Right ventricle myocardium superior (tissue), 1 donor: ENCODE measurements around the gene CDK3. TPM values are rescaled to one million over a fixed set of nuclear protein-coding genes. Genes with fewer than 3 reads are reported as not detected.
A peak's percentile ranks its signal among the peaks of the same experiment; 100 is the strongest.

ENCODE experiments used
- ATAC-seq: fragments of 200-7000 bp; cut with Tn5 transposase; one replicate; pipeline ENCODE4 v1.9.1; 2020; ENCODE audit warnings: mild to moderate bottlenecking; ENCODE audit not compliant: poor library complexity
- DNase-seq: peaks from one replicate; pipeline ENCODE4 v3.0.0-alpha.2; 2020
- intact Hi-C: fragments of 100-400 bp; cut with DNase I; formaldehyde crosslinking; loops from one replicate; pipeline ENCODE4 v1.11.2; 2022
- total RNA-seq: library from RNA; stranded (reverse); fragmentation: NEBNext Ultra II Directional; extraction: Animal tissue kit (Norgen Biotek cat#: 25700); gene quantifications from one replicate; pipeline ENCODE4 v1.2.1, GENCODE V29; 2021
- donor health status: DM: no; HTN: yes; CAD: no; lungs with severe emphysema.

CDK3 gene
- total RNA-seq, 1 donor from 2014 or later = 1.8 TPM

DNA sequence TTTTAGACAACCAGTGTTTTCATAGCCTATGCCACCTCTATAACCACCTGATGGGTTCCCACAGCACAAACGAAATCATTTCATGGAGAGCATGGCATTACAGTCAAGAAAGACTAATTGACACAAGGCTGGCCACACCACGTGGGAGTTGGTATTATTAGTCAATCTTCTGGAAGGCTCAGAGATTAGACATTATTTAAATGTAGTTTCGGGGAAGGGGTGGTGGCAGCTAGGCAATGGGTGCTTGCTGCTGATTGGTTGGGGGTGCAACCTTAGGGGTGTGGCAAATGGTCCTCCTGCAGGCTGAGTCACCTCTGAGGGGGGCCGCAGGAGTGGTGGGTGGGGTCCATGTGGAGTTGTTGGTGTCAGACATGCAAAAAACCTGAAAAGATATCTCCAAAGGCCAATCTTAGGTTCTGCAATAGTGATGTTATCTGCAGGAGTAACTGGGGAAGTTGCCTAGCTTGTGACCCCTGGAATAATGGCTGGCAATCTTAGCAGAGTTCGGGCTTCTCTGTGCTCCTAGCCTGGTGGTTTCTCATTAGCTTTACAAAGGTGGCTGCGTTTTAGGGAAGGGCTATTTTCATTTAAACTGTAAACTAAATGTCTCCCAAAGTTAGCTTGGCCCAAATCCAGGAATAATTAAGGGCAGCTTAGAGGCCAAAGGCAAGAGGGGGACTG is 17.0 kb upstream of the CDK3 start:
- intact Hi-C loops = no loop called here
- DNase-seq (no peak), ATAC-seq (no peak)

DNA sequence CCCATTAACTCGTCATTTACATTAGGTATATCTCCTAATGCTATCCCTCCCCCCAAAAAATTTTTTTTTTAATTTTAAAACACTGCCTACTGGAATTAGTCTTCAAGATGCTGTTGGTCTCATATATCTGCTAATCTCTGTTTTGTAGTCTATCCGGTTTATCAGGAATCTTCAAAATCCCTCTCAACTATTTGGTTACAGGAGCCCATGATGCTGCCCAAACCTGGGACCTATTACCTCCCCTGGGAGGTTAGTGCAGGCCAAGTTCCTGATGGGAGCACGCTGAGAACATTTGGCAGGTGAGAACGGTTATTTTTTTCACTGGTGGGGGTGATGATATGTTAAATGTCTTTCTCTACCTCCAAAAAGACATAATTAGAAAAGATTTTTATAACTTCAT is 14.7 kb upstream of the CDK3 start:
- no peak for ATAC-seq
- intact Hi-C loops = no loop called here
- DNase-seq = peak; percentile 1

DNA sequence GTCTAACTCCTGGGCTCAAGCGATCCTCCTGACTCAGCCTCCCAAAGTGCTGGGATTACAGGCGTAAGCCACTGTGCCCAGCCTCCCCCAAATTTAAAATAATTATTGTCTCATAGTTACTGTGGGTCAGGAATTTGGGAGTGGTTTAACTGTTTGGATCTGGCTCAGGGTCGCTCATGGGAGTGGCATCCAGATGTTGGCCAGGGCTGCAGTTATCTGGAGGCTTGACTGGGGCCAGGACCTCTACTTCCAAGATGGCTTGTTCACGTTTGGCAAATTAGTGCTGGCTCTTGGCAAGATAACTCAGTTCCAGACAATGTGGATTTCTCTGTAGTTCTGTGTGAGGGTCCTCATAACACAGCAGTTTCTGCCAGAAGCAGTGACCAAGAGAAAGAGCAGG is 13.6 kb upstream of the CDK3 start:
- intact Hi-C loops = no loop called here
- DNase-seq (no peak), ATAC-seq (no peak)

DNA sequence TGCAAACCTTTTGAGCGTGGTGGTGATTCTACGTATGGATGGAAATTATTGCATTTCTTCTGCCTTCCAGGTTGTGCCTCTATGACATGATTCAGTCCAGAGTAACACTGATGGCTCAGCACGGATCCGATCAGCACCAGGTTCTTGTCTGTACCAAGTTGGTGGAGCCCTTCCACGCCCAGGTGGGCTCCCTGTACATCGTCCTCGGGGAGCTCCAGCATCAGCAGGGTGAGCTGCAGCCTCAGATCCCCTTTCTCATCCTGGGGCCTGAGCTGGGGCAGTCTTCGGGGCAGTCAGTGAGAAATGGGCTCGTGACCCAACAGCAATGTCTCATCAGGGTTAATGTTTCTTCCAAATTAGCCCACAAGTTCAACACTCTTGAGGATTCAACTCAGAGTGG is 9.3 kb upstream of the CDK3 start:
- DNase-seq (peak; percentile 2), ATAC-seq (no peak)
- intact Hi-C loops = no loop called here

DNA sequence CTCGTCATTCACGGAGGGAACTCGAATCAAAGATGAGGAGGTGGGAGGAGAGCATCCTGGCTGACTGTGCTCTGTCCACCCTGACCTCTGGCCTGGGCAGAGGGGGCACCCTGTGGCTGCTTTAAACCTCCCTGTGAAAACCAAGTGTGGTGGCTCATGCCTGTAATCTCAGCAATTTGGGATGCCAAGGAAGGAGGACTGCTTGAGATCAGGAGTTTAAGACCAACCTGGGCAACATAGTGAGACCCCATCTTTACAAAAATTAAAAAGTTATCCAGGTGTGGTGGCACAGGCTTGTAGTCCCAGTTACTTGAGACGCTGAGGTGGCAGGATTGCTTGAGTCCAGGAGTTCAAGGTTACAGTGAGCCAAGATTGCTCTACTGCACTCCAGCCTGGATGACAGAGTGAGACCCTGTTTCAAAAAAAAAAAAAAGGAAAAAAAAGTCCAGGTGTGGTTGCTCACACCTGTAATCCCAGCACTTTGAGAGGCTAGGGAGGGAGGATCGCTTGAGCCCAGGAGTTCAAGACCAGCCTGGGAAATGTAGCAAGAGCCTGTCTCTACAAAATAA is 5.8 kb upstream of the CDK3 start:
- ATAC-seq = no peak
- intact Hi-C loops = no loop called here
- no peak for DNase-seq

DNA sequence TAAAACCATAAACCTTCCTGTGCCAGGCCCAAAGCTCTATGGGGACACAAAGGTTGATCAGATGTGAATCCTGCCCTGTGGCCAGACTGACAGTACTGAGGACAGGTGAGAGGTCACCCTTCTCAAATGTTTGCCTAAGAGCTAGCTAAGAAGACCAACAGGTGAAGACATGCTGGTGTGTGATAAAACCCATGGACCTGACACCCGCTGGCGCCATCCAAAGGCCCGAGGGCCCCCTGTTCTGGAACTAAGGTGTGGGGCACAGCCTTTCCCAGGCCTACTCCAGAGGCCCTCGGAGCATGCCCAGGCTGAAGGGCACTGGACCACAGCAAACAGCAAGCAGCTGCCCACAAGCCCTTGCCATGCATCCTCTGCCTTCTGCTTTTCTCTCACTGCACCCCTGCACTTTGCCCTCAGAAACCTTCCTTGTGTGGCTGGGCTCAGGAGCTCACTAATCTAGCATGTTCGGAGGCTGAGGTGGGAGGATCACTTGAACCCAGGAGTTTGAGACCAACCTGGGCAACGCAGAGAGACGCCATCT is 5.2 kb upstream of the CDK3 start:
- ATAC-seq (no peak), DNase-seq (peak; percentile 4)
- intact Hi-C loops = no loop called here

DNA sequence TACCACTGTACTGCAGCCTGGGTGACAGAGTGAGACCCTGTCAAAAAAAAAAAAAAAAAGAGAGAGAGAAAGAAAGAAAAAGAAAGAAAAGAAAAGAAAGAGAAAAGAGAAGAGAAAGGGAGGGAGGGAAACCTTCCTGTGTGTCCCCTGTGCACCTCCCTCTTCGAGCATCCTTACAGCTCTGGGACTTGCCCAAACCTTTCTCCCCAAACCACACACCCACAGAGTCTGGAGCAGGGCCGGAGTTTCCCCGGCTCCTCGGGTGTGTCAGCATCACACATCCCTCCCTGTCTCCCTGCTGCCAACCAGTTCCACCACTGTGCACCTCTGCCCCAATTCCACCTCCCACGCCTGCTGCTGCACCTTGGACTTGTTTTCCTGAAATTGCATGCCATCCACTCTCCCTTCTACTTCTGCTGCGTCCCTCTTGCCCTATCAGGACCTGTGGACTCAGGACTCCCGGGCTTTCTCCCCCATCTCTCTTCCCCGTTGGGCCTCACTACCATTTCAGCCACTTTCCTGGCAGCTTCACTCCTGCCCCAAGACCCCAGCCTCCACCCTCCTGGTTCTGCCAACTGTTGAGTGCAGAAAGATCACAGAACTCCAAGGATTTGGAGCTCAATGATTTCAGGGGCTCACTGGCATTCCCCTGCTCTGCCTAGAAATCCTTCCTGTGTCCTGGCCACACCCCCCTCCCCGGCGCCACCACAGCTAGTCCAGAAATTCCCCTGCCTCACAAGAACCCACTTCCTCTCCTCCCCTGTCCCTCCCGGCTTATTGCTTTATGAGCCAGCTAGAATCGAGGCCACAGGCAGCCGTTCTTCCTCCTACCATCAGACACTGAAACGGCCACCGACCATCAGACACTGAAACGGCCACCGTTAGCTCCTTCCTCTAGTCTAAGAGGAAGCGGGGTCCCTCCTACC is 3.7 kb upstream of the CDK3 start:
- ATAC-seq (peak; percentile 53), DNase-seq (peak; percentile 60)
- intact Hi-C loops = no loop called here

DNA sequence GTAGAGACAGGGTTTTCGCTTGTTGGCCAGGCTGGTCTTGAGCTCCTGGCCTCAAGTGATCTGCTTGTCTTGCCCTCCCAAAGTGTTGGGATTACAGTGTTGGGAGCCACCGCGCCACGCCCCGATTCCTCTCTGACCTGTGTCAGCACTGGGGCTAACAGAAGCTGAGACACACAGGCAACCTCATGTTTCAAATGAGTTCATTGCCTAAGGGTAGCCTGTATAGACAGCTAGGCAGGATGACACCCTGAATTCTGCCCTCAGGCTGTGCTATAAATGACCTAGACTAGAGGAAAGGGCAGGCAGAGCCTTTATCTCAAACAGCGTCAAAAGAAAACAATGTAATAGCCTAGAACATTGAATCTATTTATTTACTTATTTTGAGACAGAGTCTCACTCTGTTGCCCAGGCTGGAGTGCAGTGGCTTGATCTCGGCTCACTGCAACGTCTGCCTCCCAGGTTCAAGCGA is 2.3 kb upstream of the CDK3 start:
- no peak for DNase-seq
- intact Hi-C loops = no loop called here
- ATAC-seq = no peak

DNA sequence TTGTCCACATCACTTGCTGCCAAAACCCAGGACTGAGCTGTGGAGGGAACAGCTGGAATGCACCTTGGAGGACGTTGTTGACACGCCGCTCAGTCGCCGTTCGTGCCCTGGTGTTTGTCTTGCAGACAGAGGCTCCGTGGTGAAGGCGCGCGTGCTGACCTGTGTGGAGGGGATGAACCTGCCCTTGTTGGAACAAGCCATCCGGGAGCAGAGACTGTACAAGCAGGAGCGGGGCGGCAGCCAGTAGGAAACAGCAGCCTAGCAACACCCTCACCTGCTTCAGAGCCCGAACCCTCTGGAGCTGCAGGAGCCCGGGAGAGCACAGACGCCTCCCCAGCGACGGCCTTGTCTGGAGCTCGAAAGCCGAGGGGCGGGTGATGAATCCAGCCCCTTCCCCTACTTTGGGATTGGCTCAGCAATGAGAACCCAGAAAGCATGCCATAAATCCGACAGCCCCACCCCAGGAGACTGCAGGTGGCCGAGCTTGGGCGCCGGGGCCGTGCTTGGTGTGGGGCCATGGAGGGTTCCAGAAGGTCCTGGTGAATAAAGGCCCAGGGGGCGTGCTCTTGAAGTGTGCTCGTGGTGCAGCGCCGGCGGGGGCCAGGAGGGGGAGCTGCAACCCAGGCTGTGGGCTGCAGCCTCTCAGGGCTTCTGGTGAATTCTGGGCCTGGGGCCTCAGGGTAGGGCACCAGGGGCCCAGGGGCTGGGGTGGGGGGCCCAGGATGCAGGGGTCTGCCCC is 470 bp upstream of the CDK3 start:
- DNase-seq = peak; percentile 59
- intact Hi-C loops = no loop called here
- ATAC-seq = peak; percentile 41

DNA sequence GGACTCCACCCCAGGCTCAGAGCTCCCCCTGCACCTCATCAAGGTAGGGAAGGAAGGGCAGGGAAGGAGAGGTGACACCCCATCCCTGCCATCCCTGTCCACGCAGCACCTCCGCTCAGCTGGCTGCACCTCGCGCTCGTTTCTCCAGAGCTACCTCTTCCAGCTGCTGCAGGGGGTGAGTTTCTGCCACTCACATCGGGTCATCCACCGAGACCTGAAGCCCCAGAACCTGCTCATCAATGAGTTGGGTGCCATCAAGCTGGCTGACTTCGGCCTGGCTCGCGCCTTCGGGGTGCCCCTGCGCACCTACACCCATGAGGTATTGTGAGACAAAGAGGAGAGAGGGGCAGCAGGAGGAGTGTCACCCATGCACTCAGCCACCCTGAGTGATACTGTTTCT is 1.4 kb downstream of the CDK3 start:
- peak; percentile 27 for DNase-seq
- ATAC-seq = no peak
- intact Hi-C loops = no loop called here

DNA sequence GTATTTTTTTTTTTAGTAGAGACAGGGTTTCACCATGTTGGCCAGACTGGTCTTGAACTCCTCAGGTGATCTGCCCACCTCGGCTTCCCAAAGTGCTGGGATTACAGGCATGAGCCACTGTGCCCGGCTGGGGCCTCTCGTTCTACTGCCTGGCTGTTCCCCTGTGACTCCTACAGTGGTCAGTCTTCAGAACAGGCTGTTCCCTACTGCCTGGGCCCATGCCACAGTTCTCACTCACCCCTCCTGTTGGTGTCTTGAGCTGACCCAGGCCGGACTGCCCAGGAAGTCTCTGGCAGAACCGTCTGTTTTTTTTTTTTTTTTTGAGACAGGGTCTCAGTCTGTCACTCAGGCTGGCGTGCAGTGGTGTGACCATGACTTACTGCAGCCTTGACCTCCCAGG is 3.3 kb downstream of the CDK3 start:
- peak; percentile 48 for DNase-seq
- no peak for ATAC-seq
- intact Hi-C loops = no loop called here

DNA sequence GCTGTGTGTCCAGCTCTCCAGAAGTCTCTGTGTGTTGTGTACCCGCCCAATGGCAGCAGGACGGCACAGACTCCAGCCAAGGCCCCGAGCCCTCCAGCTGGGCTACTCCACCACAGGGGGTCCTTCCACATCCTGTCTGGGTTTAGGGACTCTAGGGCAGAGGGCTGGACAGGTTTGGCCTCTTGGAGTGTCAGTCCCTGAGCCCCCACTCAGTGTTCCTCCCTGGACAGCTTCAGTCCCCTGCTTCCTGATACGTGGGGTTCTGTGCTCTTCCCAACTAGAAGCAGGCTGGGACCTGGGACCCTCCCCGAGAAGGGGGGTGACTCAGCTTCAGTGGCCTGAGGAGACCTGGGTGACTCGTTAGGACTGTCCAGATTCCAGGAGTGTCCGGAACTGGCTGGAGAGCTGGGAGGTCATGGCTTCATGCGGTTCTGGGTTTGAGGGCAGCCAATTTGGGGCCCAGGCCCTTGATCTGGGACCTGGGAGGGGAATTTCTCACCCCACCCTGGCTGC is 4.2 kb downstream of the CDK3 start:
- ATAC-seq = no peak
- intact Hi-C loops = loop anchor here (1.0 kb wide), 1 partner anchor 100 kb away; no protein-coding TSS in a partner anchor
- DNase-seq = peak; percentile 11

DNA sequence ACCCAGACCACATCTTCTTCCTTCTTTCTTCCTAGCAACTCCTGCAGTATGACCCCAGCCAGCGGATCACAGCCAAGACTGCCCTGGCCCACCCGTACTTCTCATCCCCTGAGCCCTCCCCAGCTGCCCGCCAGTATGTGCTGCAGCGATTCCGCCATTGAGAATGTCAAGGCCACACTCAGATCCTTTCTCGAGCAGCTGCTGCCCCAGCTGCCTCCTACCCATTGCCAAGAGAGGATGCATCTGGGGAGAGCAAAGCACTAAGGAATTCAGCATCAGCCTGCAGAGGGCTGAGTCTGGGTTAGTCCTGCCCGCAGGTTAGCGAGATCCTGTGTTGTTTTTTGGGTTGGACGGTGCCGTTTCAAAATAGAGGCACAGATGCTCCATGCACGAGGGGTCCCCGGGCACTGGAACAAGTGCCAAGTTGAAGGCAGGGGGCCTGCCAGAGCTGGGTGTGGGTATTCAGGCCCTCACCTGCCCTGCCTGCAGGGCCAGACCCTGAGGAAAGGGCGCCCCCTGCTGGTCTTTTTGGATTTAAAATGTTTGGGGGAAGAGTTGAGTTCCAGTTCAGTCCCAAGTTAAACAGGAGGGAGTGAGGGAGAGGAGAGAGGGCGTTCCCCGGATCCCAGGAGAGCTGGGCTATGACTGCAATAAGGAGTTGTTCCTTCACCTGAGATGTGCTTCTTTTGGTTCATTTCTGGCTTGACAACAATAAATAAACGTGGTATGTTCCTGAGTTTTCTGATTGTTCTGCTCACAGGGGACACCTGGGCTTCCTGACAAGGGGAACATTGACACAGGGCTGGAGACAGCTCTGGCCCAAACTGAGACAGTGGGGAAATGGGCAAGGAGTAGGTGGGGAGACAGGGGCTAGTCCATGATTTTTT is 4.9 kb downstream of the CDK3 start:
- ATAC-seq (peak; percentile 80), DNase-seq (peak; percentile 63)
- intact Hi-C loops = loop anchor here (1.0 kb wide), 1 partner anchor 100 kb away; no protein-coding TSS in a partner anchor

DNA sequence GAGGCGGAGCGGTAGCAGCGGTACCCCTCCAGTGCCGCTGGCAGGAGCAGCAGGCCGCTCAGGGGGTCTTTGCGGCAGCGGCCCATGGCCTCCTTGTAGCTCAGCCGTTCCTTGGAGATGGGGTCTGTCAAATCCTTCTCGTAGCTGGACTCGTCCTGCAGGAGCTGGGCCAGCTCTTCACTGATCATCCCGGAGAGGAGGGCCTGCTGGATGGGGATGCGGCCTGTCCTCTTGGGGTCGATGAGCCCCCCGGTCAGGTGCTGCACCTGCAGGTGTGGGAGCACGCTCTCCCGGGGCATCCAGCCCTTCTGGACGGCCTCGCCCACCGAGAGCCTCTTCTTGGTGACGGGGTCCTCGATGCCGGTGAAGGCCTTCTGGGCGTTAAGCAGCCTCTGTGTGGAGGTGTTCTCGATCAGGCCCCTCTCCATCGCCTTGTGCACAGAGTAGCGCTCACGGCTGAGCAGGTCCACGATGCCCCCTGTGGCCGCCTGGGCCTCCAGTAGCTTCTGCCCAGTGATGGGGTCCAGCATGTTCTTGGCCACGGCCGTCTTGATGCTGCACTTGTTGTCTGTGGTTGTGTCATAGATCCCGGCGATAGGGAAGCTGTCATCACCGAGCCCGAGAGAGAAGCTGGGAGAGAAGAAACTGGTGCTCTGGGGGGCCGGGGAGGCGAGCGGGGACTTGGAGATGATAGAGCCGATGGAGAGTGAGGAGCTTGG is 6.6 kb downstream of the CDK3 start:
- DNase-seq (peak; percentile 24), ATAC-seq (no peak)
- intact Hi-C loops = no loop called here

DNA sequence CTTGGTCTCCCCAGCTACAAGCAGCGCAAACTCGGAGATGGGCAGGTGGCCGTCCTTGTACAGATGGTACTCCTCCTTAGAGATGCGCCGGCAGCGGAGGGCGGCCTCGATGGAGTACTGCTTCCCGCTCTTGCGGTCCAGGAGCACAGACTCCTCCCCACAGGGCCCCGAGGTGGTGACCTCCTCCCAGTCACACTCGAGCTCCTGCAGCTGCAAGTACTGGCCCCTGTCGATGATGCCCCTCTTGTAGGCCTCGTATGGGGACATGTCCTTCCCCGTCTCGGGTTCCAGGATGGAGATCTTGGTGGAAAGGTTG is 7.2 kb downstream of the CDK3 start:
- intact Hi-C loops = no loop called here
- ATAC-seq = no peak
- no peak for DNase-seq

DNA sequence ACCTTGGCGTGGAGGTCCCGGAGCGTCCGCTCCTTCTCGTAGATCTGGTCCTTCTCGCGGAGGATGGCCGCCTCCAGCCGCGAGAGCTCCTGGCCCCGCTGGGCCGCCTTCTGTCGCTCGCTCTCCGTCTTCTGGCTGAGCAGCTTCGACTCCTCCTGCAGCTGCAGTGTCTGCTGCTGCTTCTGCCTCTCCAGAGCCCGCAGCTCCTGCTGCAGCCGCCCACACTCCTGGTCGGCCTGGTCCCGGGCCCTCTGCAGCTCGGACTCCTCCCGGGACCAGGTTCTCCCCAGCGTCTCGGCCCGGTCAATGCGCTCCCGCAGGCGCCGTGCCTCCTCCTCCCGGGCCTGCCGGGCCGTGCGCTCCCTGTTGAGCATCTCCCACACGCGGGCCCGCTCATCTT is 7.6 kb downstream of the CDK3 start:
- peak; percentile 22 for DNase-seq
- ATAC-seq = no peak
- intact Hi-C loops = no loop called here
